ENCODE data around the gene FBXO21.

- TF ChIP-seq, protein P1, sequence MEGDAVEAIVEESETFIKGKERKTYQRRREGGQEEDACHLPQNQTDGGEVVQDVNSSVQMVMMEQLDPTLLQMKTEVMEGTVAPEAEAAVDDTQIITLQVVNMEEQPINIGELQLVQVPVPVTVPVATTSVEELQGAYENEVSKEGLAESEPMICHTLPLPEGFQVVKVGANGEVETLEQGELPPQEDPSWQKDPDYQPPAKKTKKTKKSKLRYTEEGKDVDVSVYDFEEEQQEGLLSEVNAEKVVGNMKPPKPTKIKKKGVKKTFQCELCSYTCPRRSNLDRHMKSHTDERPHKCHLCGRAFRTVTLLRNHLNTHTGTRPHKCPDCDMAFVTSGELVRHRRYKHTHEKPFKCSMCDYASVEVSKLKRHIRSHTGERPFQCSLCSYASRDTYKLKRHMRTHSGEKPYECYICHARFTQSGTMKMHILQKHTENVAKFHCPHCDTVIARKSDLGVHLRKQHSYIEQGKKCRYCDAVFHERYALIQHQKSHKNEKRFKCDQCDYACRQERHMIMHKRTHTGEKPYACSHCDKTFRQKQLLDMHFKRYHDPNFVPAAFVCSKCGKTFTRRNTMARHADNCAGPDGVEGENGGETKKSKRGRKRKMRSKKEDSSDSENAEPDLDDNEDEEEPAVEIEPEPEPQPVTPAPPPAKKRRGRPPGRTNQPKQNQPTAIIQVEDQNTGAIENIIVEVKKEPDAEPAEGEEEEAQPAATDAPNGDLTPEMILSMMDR (IDR thresholded peaks at IDR 0.05): no peak
- no peak for TF ChIP-seq POLR2A (IDR thresholded peaks at IDR 0.05)
- peak in 1 of 3 donors; percentile 31 for TF ChIP-seq POLR2AphosphoS5 (IDR thresholded peaks at IDR 0.05)
Observed at GRCh38 chr12:117105902-117106301, 84.4 kb downstream of the FBXO21 start.
